ENCODE data around the gene LINGO4. TPM values are rescaled to one million over a fixed set of nuclear protein-coding genes. Genes with fewer than 3 reads are reported as not detected.

LINGO4 gene
- total and polyA plus RNA-seq, 2 of the 13 experiments (the other 11 are each of a cell fraction or from before 2014, with no cell fraction given) = 0.02 to 0.05 TPM

DNA sequence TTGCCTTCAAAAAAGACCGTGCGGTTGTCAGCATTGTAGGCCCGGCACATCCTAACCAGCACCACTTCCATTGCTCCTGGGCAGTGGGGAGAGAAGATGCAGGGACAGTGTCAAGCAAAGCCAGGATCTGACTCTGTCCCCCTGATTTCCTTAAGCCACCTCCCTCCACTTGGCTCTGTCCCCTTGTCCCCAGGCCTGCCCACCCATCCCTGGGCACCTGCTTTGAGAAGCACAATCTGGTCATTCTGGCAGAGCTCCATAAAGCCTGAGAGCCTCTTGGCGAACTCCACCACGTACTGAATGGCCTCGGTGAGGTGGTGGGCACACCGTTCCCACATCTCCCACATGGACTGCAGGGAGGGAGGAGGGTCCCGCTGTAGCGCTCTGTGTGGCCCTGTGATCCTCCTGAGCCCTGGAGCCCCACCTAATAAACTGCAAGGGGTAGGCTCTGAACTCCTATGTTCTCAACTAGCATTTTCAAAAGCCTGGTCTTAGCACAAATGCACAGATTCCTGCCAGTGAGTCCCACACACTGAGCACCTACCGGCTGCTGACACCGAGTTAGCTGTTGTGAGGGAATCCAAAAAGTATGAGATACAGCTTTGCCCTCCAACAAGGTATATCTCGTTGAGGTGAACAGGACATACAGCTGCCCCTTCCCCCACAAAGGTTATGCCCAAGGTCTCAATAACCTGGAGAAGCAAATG is 8.2 kb upstream of the LINGO4 start:
- H3K9ac ChIP-seq (ENCODE audit: insufficient read depth, low read depth, low read length) = no peak overlapping the region
- WGBS (ENCODE audit: low lambda C conversion rate) = 81% methylated on average over 6 of the region's 12 CpGs
- no peaks in the 10 kb centered on the region for H3K79me2 ChIP-seq (ENCODE audit: insufficient read depth, low read length)
- TF ChIP-seq MATR3 (CRISPR knock-in tag; IDR thresholded peaks at IDR 0.05) = no peak
- BruUV-seq (replicated peaks) = no TSS peak
- intact Hi-C loops (cut with micrococcal nuclease; ENCODE audit: unreplicated experiment) (no loop called here), in situ Hi-C loops (cut with HindIII; ENCODE audit: extremely low pct_ligation_motif_present, low pct_unique_long_range_greater_than_20kb) (no loop called here)
- peaks cover 11% of the 10 kb centered on the region; the same call in 1 of the 2 replicates for H3K4me1 ChIP-seq (ENCODE audit: insufficient read depth, low read length)
- no peak overlapping the region for H3K27ac ChIP-seq (ENCODE audit: extremely low read length, insufficient read depth, low read length)
- FAIRE-seq (no peak), ATAC-seq (no peak), DNase-seq (ENCODE audit: low spot score) (no peak)
- ChIA-PET POLR2A (no interaction called here), CTCF (ENCODE audit: low intra/inter-chr PET ratio, low total read pairs) (no interaction called here)
- H3K9me3 ChIP-seq (ENCODE audit: low read length) = no peaks in the 10 kb centered on the region
- no peaks in the 10 kb centered on the region for H4K20me1 ChIP-seq (ENCODE audit: insufficient read depth, low read length)
- no peak overlapping the region for H3K4me2 ChIP-seq (ENCODE audit: low read depth, low read length)
- H3K4me3 ChIP-seq (replicated peaks in 1 of 3; ENCODE audit: insufficient read depth in 1 of 3, low read depth in 2 of 3, low read length in 3 of 3) = no peak overlapping the region
- no peaks in the 10 kb centered on the region for H3K36me3 ChIP-seq (replicated peaks in 1 of 2; ENCODE audit: control insufficient read depth in 1 of 2, insufficient read depth in 2 of 2, low read length in 2 of 2)
- no peak overlapping the region for H2AFZ ChIP-seq (ENCODE audit: low read length)
- H3K27me3 ChIP-seq (ENCODE audit: control insufficient read depth in 1 of 2, insufficient read depth in 2 of 2, low read length in 2 of 2) = no peaks in the 10 kb centered on the region

GRCh38 chr1:151811181-151811580 is 6.0 kb upstream of the LINGO4 start:
- Histone ChIP-seq H3K4me1 (ENCODE audit: insufficient read depth, low read length) (peaks cover 11% of the 10 kb centered on the region; the same call in 1 of the 2 replicates), H3K4me3 (replicated peaks in 1 of 3; ENCODE audit: insufficient read depth in 1 of 3, low read depth in 2 of 3, low read length in 3 of 3) (no peak overlapping the region), H2AFZ (ENCODE audit: low read length) (no peak overlapping the region), H3K36me3 (replicated peaks in 1 of 2; ENCODE audit: control insufficient read depth in 1 of 2, insufficient read depth in 2 of 2, low read length in 2 of 2) (no peaks in the 10 kb centered on the region), H3K27me3 (ENCODE audit: control insufficient read depth in 1 of 2, insufficient read depth in 2 of 2, low read length in 2 of 2) (no peaks in the 10 kb centered on the region), H3K27ac (ENCODE audit: extremely low read length, insufficient read depth, low read length) (no peak overlapping the region), H4K20me1 (ENCODE audit: insufficient read depth, low read length) (no peaks in the 10 kb centered on the region), H3K79me2 (ENCODE audit: insufficient read depth, low read length) (no peaks in the 10 kb centered on the region), H3K9me3 (ENCODE audit: low read length) (no peaks in the 10 kb centered on the region), H3K4me2 (ENCODE audit: low read depth, low read length) (no peak overlapping the region), H3K9ac (ENCODE audit: insufficient read depth, low read depth, low read length) (no peak overlapping the region)
- in situ Hi-C loops (cut with HindIII; ENCODE audit: extremely low pct_ligation_motif_present, low pct_unique_long_range_greater_than_20kb) (no loop called here), intact Hi-C loops (cut with micrococcal nuclease; ENCODE audit: unreplicated experiment) (no loop called here)
- BruUV-seq (replicated peaks) = no TSS peak
- FAIRE-seq (no peak), DNase-seq (ENCODE audit: low spot score) (no peak), ATAC-seq (no peak)
- CTCF ChIA-PET (ENCODE audit: low intra/inter-chr PET ratio, low total read pairs) = no interaction called here
- POLR2A ChIA-PET = interaction anchor here (1.5 kb wide), 1 partner anchor 48 kb away, joined by 5 read pairs; the partner anchor contains the start of gene MRPL9
- WGBS (ENCODE audit: low lambda C conversion rate) = 94% methylated on average over 9 of the region's 9 CpGs
- TF ChIP-seq SKI (IDR thresholded peaks at IDR 0.05; ENCODE audit: partially characterized antibody) (no peak), ZBTB20 (CRISPR knock-in tag; IDR thresholded peaks at IDR 0.05; ENCODE audit: borderline replicate concordance, low read depth) (no peak), ZSCAN21 (CRISPR knock-in tag; IDR thresholded peaks at IDR 0.05; ENCODE audit: borderline replicate concordance) (no peak), TRAFD1 (CRISPR knock-in tag; IDR thresholded peaks at IDR 0.05; ENCODE audit: borderline replicate concordance) (no peak), RFXANK (CRISPR knock-in tag; IDR thresholded peaks at IDR 0.05) (no peak), ZFP82 (CRISPR knock-in tag; IDR thresholded peaks at IDR 0.05; ENCODE audit: borderline replicate concordance) (no peak), ZBTB33 (CRISPR knock-in tag; IDR thresholded peaks at IDR 0.05) (no peak), ZNF136 (CRISPR knock-in tag; IDR thresholded peaks at IDR 0.05; ENCODE audit: low read depth) (no peak), PAWR (CRISPR knock-in tag; IDR thresholded peaks at IDR 0.05; ENCODE audit: borderline replicate concordance) (no peak), ZFP37 (CRISPR knock-in tag; IDR thresholded peaks at IDR 0.05; ENCODE audit: borderline replicate concordance) (no peak), SPEN (CRISPR knock-in tag; IDR thresholded peaks at IDR 0.05; ENCODE audit: low read depth) (no peak), CBX5 (CRISPR knock-in tag; IDR thresholded peaks at IDR 0.05; ENCODE audit: borderline replicate concordance) (no peak), CAMTA2 (CRISPR knock-in tag; IDR thresholded peaks at IDR 0.05; ENCODE audit: borderline replicate concordance) (no peak), CEBPG (CRISPR knock-in tag; IDR thresholded peaks at IDR 0.05) (no peak), ERF (CRISPR knock-in tag; IDR thresholded peaks at IDR 0.05) (no peak)

Data from HepG2 (cell line).